ENCODE results near the gene SPOCK1.

DNA sequence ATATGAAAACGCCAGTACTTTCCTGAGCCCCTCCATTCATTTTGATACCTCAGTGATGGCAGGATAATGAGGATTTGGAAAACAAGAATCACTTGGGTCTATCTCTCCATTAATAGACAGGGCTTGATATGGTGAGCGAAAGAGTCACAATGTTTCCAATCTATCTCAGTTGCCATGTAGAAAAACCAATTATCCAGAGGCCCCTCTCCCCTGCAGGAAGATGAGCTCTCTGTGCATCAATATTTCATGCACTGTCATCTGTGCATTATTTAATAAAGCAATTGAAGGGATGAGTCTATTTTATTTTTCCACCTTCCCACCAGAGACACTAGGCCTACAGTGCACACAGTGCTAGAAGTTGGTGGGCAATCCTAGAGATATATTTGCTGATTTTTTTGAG is 326.9 kb downstream of the SPOCK1 start:
- no peak for TF ChIP-seq ZZZ3 (CRISPR knock-in tag; IDR thresholded peaks at IDR 0.05; ENCODE audit: borderline replicate concordance)
- TF ChIP-seq, protein P1, sequence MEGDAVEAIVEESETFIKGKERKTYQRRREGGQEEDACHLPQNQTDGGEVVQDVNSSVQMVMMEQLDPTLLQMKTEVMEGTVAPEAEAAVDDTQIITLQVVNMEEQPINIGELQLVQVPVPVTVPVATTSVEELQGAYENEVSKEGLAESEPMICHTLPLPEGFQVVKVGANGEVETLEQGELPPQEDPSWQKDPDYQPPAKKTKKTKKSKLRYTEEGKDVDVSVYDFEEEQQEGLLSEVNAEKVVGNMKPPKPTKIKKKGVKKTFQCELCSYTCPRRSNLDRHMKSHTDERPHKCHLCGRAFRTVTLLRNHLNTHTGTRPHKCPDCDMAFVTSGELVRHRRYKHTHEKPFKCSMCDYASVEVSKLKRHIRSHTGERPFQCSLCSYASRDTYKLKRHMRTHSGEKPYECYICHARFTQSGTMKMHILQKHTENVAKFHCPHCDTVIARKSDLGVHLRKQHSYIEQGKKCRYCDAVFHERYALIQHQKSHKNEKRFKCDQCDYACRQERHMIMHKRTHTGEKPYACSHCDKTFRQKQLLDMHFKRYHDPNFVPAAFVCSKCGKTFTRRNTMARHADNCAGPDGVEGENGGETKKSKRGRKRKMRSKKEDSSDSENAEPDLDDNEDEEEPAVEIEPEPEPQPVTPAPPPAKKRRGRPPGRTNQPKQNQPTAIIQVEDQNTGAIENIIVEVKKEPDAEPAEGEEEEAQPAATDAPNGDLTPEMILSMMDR (CRISPR knock-in tag; IDR thresholded peaks at IDR 0.05), result no peak
